Kidney (tissue), 14 donors: ENCODE results near the gene LTF. TPM values are rescaled to one million over a fixed set of nuclear protein-coding genes. Genes with fewer than 3 reads are reported as not detected.
"Not testable (repeated sequence)": the region's sequence is repeated elsewhere in the genome, so short reads cannot be mapped to it uniquely, and the experiment has no call there.

Source experiments
- DNase-seq, 5 donors: peaks; one replicate each; pipeline ENCODE4 v3.0.0-alpha.2; 2013 to 2020
- FAIRE-seq: peaks from 2 replicates; lab custom pipeline; 2012; peaks lifted over from hg19 to GRCh38; lab: Jason Lieb, UNC
- H3K27ac ChIP-seq, 2 donors: one replicate each; pipeline ENCODE4 v1.7.0; 2013; ENCODE audit warnings: low read depth in 2 of 2, low read length in 2 of 2, inconsistent platforms in 1 of 2
- H3K27me3 ChIP-seq: one replicate; pipeline ENCODE4 v1.7.1; 2013; ENCODE audit warnings: low read length, inconsistent platforms; ENCODE audit not compliant: control insufficient read depth, insufficient read depth
- H3K36me3 ChIP-seq, 3 donors: one replicate each; pipeline versions ENCODE4 v1.7.0 to v1.7.1; 2013; ENCODE audit warnings: low read length in 3 of 3, control low read depth in 1 of 3, inconsistent platforms in 1 of 3; ENCODE audit not compliant: insufficient read depth in 3 of 3, control insufficient read depth in 2 of 3
- H3K4me1 ChIP-seq, 3 donors: one replicate each; pipeline versions ENCODE4 v1.7.0 to v1.7.1; 2013; ENCODE audit warnings: low read length in 3 of 3, inconsistent platforms in 1 of 3, low read depth in 1 of 3; ENCODE audit not compliant: control insufficient read depth in 2 of 3, insufficient read depth in 2 of 3
- H3K4me3 ChIP-seq, 3 donors: one replicate each; pipeline versions ENCODE4 v1.7.0 to v1.8.1; 2013; ENCODE audit warnings: low read length in 3 of 3, control low read depth in 1 of 3, inconsistent platforms in 1 of 3
- H3K9ac ChIP-seq, 3 donors: one replicate each; pipeline versions ENCODE4 v1.7.0 to v1.7.1; 2013; ENCODE audit warnings: low read length in 3 of 3, control low read depth in 1 of 3, inconsistent platforms in 1 of 3
- H3K9me3 ChIP-seq, 3 donors: one replicate each; pipeline versions ENCODE4 v1.7.0 to v1.7.1; 2013; ENCODE audit warnings: low read length in 3 of 3, control low read depth in 1 of 3, inconsistent platforms in 1 of 3; ENCODE audit not compliant: control insufficient read depth in 2 of 3, insufficient read depth in 1 of 3
- CTCF ChIP-seq: IDR thresholded peaks from 3 replicates; pipeline ENCODE4 v1.5.1; 2012; ENCODE audit warnings: mild to moderate bottlenecking, moderate library complexity, borderline replicate concordance; ENCODE audit not compliant: insufficient read depth; ENCODE audit errors: extremely low read depth
- intact Hi-C: fragments of 100-400 bp; cut with DNase I; formaldehyde crosslinking; loops from one replicate; pipeline ENCODE4 v1.11.1; 2022
- polyA plus RNA-seq: library from polyadenylated mRNA; stranded (reverse); fragments of 350-450 nt; fragmentation: Illumina TruSeq; extraction: RNeasy Lipid Tissue Mini Kit (QIAGEN cat#74804); gene quantifications from one replicate; pipeline ENCODE4 v1.2.3, GENCODE V29; 2014; ENCODE audit warnings: low read depth, low replicate concordance; ENCODE audit not compliant: insufficient read depth
- total RNA-seq: library from RNA; stranded (reverse); fragmentation: NEBNext Ultra II Directional; extraction: Animal tissue kit (Norgen Biotek cat#: 25700); gene quantifications from one replicate; pipeline ENCODE4 v1.2.1, GENCODE V29; 2021
- donor health status: control.
- donor health status: control.
- donor health status: control.
- donor health status: control.
- donor health status: control.
- donor health status: DM: yes; HTN: yes; CAD: no.
- donor health status: Normal renal cell carcinoma (clear cell type).

Gene LTF
- total and polyA plus RNA-seq, 2 donors from 2014 or later, result 34.7 to 1,823 TPM

GRCh38 chr3:46429671-46430070 is 35.0 kb downstream of the LTF start:
- Histone ChIP-seq H3K9me3 (no peaks in the 10 kb centered on the region), H3K27ac (no peak overlapping the region), H3K36me3 (no peaks in the 10 kb centered on the region), H3K27me3 (no peaks in the 10 kb centered on the region), H3K9ac (no peak overlapping the region), H3K4me1 (no peaks in the 10 kb centered on the region), H3K4me3 (no peak overlapping the region)
- TF ChIP-seq CTCF, result no peak
- DNase-seq (no peak), FAIRE-seq (no peak)
- intact Hi-C loops, result no loop called here

DNA sequence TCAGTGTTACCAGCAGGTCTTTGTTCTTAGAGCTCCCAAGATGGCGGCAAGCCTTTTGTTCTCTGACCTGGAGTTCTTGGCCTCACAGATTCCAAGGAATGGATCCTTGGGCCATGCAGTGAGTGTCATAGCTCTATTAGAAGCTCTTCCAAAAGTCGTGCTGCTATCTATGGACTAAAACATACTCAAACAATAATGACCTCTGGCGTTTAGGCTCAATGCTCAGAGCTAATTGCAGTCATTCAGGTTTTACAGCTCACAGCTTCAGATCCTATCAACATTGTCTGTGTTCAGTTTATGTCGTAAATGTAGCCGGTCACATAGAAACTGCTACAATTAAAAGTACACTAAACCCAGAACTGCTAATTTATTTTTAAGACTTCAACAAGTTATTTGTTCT is 35.5 kb downstream of the LTF start:
- Histone ChIP-seq H3K36me3 (no peaks in the 10 kb centered on the region), H3K27me3 (no peaks in the 10 kb centered on the region), H3K4me3 (no peak overlapping the region), H3K4me1 (no peaks in the 10 kb centered on the region), H3K9ac (no peak overlapping the region), H3K9me3 (no peaks in the 10 kb centered on the region), H3K27ac (no peak overlapping the region)
- FAIRE-seq (no peak), DNase-seq (no peak)
- intact Hi-C loops, result no loop called here
- TF ChIP-seq CTCF, result no peak

- TF ChIP-seq CTCF, result no peak
- intact Hi-C loops, result no loop called here
- H3K36me3 ChIP-seq, result no peaks in the 10 kb centered on the region
- FAIRE-seq, result no peak
- H3K4me1 ChIP-seq, result peaks cover 0 to 2% (median 0%) of the 10 kb centered on the region in 3 donors
- H3K9ac ChIP-seq, result no peak overlapping the region
- H3K27me3 ChIP-seq, result no peaks in the 10 kb centered on the region
- no peak overlapping the region for H3K4me3 ChIP-seq
- no peak overlapping the region for H3K27ac ChIP-seq
- H3K9me3 ChIP-seq, result no peaks in the 10 kb centered on the region
- peak in 1 of 5 donors; percentile 19 for DNase-seq
Measured at GRCh38 chr3:46427916-46428833, 36.5 kb downstream of the LTF start.

DNA sequence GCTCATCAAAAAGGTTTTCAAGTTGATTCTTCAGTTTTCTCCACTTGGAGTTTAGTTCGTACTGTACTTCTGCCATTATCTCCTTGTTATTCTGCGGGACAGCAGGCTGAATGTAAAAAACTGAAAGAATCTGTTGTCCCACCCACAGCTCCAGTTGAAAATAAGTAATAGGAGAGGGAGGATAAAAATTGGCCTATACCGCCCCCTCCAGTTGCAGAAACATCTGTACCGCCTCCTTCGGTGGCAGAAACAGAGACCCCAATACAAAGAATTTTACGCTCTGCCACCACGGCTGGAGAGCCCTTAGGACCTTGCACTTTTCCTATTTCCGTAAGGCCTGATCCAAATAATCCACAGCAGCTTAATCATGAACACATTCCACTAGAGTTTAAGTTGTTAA is 37.3 kb downstream of the LTF start:
- FAIRE-seq, H3K4me3 ChIP-seq, DNase-seq, H3K27ac ChIP-seq, H3K9me3 ChIP-seq, intact Hi-C loops, H3K27me3 ChIP-seq, H3K9ac ChIP-seq, H3K4me1 ChIP-seq, H3K36me3 ChIP-seq: not testable (repeated sequence)

GRCh38 chr3:46426476-46426875 is 38.2 kb downstream of the LTF start:
- DNase-seq, H3K27ac ChIP-seq, H3K9ac ChIP-seq, H3K4me3 ChIP-seq, H3K27me3 ChIP-seq, FAIRE-seq, intact Hi-C loops, H3K36me3 ChIP-seq, H3K9me3 ChIP-seq, H3K4me1 ChIP-seq: not testable (repeated sequence)
